HEK293 (cell line): ENCODE measurements around the gene R3HDM2.
A peak's percentile ranks its signal among the peaks of the same experiment; 100 is the strongest.

ENCODE experiments used
- EGR2 ChIP-seq: fragments of 450-650 bp; formaldehyde crosslinking; IDR thresholded peaks from 2 replicates; pipeline ENCODE4 v1.5.1; 2016; ENCODE audit warnings: low read depth, missing biosample characterization, missing genetic modification characterization
- FEZF1 ChIP-seq: fragments of 450-650 bp; formaldehyde crosslinking; IDR thresholded peaks from 2 replicates; pipeline ENCODE4 v1.5.1; 2016; ENCODE audit warnings: missing biosample characterization, missing genetic modification characterization
- GLI4 ChIP-seq: fragments of 450-650 bp; formaldehyde crosslinking; IDR thresholded peaks from 2 replicates; pipeline ENCODE4 v1.5.1; 2016; ENCODE audit warnings: missing biosample characterization, missing genetic modification characterization
- IKZF3 ChIP-seq: fragments of 450-650 bp; IDR thresholded peaks from 2 replicates; pipeline ENCODE4 v1.5.0; 2018; ENCODE audit warnings: missing biosample characterization, mild to moderate bottlenecking, missing genetic modification characterization, moderate library complexity
- KLF16 ChIP-seq: fragments of 450-650 bp; formaldehyde crosslinking; IDR thresholded peaks from 2 replicates; pipeline ENCODE4 v1.5.1; 2017; ENCODE audit warnings: missing biosample characterization, missing genetic modification characterization
- PRDM1 ChIP-seq: fragments of 450-650 bp; formaldehyde crosslinking; IDR thresholded peaks from 2 replicates; pipeline ENCODE4; 2016; ENCODE audit warnings: missing biosample characterization, missing genetic modification characterization
- SP7 ChIP-seq: fragments of 450-650 bp; formaldehyde crosslinking; IDR thresholded peaks from 2 replicates; pipeline ENCODE4 v1.5.1; 2016; ENCODE audit warnings: missing biosample characterization, missing genetic modification characterization
- ZBTB21 ChIP-seq: fragments of 450-650 bp; formaldehyde crosslinking; IDR thresholded peaks from 2 replicates; pipeline ENCODE4 v1.5.1; 2017; ENCODE audit warnings: missing biosample characterization, missing genetic modification characterization
- ZEB2 ChIP-seq: fragments of 450-650 bp; formaldehyde crosslinking; IDR thresholded peaks from 2 replicates; pipeline ENCODE4 v1.5.1; 2016; ENCODE audit warnings: missing biosample characterization, missing genetic modification characterization
- ZNF335 ChIP-seq: fragments of 450-650 bp; formaldehyde crosslinking; conservative IDR thresholded peaks from 2 replicates; pipeline ENCODE4 v1.5.1; 2016; ENCODE audit warnings: missing biosample characterization, missing genetic modification characterization
- ZNF366 ChIP-seq: fragments of 450-650 bp; formaldehyde crosslinking; conservative IDR thresholded peaks from 2 replicates; pipeline ENCODE4 v1.5.1; 2016; ENCODE audit warnings: missing biosample characterization, missing genetic modification characterization
- ZNF488 ChIP-seq: fragments of 450-650 bp; formaldehyde crosslinking; IDR thresholded peaks from 2 replicates; pipeline ENCODE4 v1.5.1; 2016; ENCODE audit warnings: missing biosample characterization, missing genetic modification characterization
- ZNF600 ChIP-seq: fragments of 450-650 bp; formaldehyde crosslinking; IDR thresholded peaks from 2 replicates; pipeline ENCODE4 v1.5.1; 2016; ENCODE audit warnings: missing biosample characterization, missing genetic modification characterization
- ZNF629 ChIP-seq: fragments of 450-650 bp; formaldehyde crosslinking; IDR thresholded peaks from 2 replicates; pipeline ENCODE4 v1.5.1; 2017; ENCODE audit warnings: missing biosample characterization, missing genetic modification characterization
- ZSCAN18 ChIP-seq: fragments of 450-650 bp; formaldehyde crosslinking; IDR thresholded peaks from 2 replicates; pipeline ENCODE4 v1.5.1; 2016; ENCODE audit warnings: missing biosample characterization, missing genetic modification characterization
- ZSCAN23 ChIP-seq: fragments of 450-650 bp; formaldehyde crosslinking; IDR thresholded peaks from 2 replicates; pipeline ENCODE4 v1.5.1; 2016; ENCODE audit warnings: missing biosample characterization, missing genetic modification characterization
- TF ChIP-seq, protein P1 (sequence below): fragments of 450-650 bp; formaldehyde crosslinking; IDR thresholded peaks from 2 replicates; pipeline ENCODE4 v1.5.1; 2016; ENCODE audit warnings: missing biosample characterization, missing genetic modification characterization
- TF ChIP-seq, protein P2 (sequence below): fragments of 450-650 bp; formaldehyde crosslinking; IDR thresholded peaks from 2 replicates; pipeline ENCODE4 v1.5.1; 2016; ENCODE audit warnings: missing biosample characterization, missing genetic modification characterization

The R3HDM2 gene

GRCh38 chr12:57342207-57342691, 88.6 kb downstream of the R3HDM2 start (continued):
- TF ChIP-seq, protein P1, sequence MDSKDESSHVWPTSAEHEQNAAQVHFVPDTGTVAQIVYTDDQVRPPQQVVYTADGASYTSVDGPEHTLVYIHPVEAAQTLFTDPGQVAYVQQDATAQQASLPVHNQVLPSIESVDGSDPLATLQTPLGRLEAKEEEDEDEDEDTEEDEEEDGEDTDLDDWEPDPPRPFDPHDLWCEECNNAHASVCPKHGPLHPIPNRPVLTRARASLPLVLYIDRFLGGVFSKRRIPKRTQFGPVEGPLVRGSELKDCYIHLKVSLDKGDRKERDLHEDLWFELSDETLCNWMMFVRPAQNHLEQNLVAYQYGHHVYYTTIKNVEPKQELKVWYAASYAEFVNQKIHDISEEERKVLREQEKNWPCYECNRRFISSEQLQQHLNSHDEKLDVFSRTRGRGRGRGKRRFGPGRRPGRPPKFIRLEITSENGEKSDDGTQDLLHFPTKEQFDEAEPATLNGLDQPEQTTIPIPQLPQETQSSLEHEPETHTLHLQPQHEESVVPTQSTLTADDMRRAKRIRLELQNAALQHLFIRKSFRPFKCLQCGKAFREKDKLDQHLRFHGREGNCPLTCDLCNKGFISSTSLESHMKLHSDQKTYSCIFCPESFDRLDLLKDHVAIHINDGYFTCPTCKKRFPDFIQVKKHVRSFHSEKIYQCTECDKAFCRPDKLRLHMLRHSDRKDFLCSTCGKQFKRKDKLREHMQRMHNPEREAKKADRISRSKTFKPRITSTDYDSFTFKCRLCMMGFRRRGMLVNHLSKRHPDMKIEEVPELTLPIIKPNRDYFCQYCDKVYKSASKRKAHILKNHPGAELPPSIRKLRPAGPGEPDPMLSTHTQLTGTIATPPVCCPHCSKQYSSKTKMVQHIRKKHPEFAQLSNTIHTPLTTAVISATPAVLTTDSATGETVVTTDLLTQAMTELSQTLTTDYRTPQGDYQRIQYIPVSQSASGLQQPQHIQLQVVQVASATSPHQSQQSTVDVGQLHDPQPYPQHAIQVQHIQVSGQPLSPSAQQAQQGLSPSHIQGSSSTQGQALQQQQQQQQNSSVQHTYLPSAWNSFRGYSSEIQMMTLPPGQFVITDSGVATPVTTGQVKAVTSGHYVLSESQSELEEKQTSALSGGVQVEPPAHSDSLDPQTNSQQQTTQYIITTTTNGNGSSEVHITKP (tag by site-specific recombination), result peak; percentile 60
- TF ChIP-seq ZBTB21, result peak; percentile 80
- peak; percentile 46; the same call in 1 of the 2 replicates for TF ChIP-seq ZSCAN18
- TF ChIP-seq GLI4 (tag by site-specific recombination), result peak; percentile 88; the same call in 1 of the 2 replicates
- TF ChIP-seq ZSCAN23, result peak; percentile 33; the same call in 1 of the 2 replicates
- TF ChIP-seq IKZF3 (tag by site-specific recombination), result peak; percentile 58
- 0 out of 2 replicates have a peak, but pooled peaks have one; percentile 15 for TF ChIP-seq FEZF1 (tag by site-specific recombination)
- TF ChIP-seq ZNF335 (tag by site-specific recombination), result peak; percentile 80
- TF ChIP-seq EGR2 (tag by site-specific recombination), result peak; percentile 97
- peak; percentile 90 for TF ChIP-seq KLF16 (tag by site-specific recombination)
- TF ChIP-seq, protein P2, sequence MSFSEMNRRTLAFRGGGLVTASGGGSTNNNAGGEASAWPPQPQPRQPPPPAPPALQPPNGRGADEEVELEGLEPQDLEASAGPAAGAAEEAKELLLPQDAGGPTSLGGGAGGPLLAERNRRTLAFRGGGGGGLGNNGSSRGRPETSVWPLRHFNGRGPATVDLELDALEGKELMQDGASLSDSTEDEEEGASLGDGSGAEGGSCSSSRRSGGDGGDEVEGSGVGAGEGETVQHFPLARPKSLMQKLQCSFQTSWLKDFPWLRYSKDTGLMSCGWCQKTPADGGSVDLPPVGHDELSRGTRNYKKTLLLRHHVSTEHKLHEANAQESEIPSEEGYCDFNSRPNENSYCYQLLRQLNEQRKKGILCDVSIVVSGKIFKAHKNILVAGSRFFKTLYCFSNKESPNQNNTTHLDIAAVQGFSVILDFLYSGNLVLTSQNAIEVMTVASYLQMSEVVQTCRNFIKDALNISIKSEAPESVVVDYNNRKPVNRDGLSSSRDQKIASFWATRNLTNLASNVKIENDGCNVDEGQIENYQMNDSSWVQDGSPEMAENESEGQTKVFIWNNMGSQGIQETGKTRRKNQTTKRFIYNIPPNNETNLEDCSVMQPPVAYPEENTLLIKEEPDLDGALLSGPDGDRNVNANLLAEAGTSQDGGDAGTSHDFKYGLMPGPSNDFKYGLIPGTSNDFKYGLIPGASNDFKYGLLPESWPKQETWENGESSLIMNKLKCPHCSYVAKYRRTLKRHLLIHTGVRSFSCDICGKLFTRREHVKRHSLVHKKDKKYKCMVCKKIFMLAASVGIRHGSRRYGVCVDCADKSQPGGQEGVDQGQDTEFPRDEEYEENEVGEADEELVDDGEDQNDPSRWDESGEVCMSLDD (tag by site-specific recombination), result peak; percentile 88
- no peak; the same call in 1 of the 2 replicates for TF ChIP-seq ZNF366 (tag by site-specific recombination)
- peak; percentile 42; the same call in 1 of the 2 replicates for TF ChIP-seq ZEB2 (tag by site-specific recombination)
- TF ChIP-seq ZNF600 (tag by site-specific recombination), result peak; percentile 82
- 0 out of 2 replicates have a peak, but pooled peaks have one; percentile 48 for TF ChIP-seq PRDM1 (tag by site-specific recombination)
- TF ChIP-seq SP7 (tag by site-specific recombination), result peak; percentile 81
- TF ChIP-seq ZNF629, result peak; percentile 58; the same call in 1 of the 2 replicates
- TF ChIP-seq ZNF488 (tag by site-specific recombination), result no peak
